PC-9 (cell line): ENCODE measurements around the gene SLAMF6. TPM values are rescaled to one million over a fixed set of nuclear protein-coding genes. Genes with fewer than 3 reads are reported as not detected.

ENCODE experiments used
- BruUV-seq: library from RNA; stranded (reverse); fragments of 400-500 nt; replicated peaks from 2 replicates; lab custom pipeline; 2021; lab: Mats Ljungman, UMichigan
- CTCF ChIA-PET: fragments of 300-600 bp; sonication (Branson Sonifier 250); formaldehyde crosslinking; loops from one replicate; lab custom pipeline; 2022; ENCODE audit warnings: antibody characterized with exemption; lab: Charles Lee
- POLR2A ChIA-PET: fragments of 300-600 bp; sonication (Branson Sonifier 250); formaldehyde crosslinking; loops from one replicate; lab custom pipeline; 2022; ENCODE audit warnings: antibody characterized with exemption; ENCODE audit not compliant: unreplicated experiment; lab: Charles Lee
- DNase-seq, 2 experiments: peaks; one replicate each; pipeline versions ENCODE4 v3.0.0 to v3.0.0-alpha.2; 2015 to 2022; ENCODE audit warnings: mixed read lengths in 1 of 2
- H2AFZ ChIP-seq: fragments of 200-600 bp; sonication (generic); 2 replicates; pipeline ENCODE4 v1.8.1; 2017; ENCODE audit warnings: antibody characterized with exemption
- H3F3A ChIP-seq: fragments of 200-600 bp; sonication (generic); 2 replicates; pipeline ENCODE4 v1.8.1; 2017; ENCODE audit warnings: antibody characterized with exemption, mild to moderate bottlenecking, low read depth; ENCODE audit not compliant: insufficient read depth
- H3K27ac ChIP-seq: fragments of 200-600 bp; sonication (generic); 2 replicates; pipeline ENCODE4 v1.6.1; 2016; ENCODE audit warnings: mixed run types
- H3K27me3 ChIP-seq: fragments of 200-600 bp; sonication (generic); 2 replicates; pipeline ENCODE4 v1.6.1; 2016; ENCODE audit warnings: low read depth, mixed run types; ENCODE audit not compliant: insufficient read depth
- H3K36me3 ChIP-seq: fragments of 200-600 bp; sonication (generic); 2 replicates; pipeline ENCODE4 v1.6.1; 2016; ENCODE audit warnings: low read depth, mixed run types
- H3K4me1 ChIP-seq: fragments of 200-600 bp; sonication (generic); replicated peaks from 2 replicates; pipeline ENCODE4 v1.6.1; 2016; ENCODE audit warnings: mixed run types; ENCODE audit not compliant: insufficient read depth
- H3K4me2 ChIP-seq: fragments of 200-600 bp; sonication (generic); 2 replicates; pipeline ENCODE4 v1.6.1; 2017; ENCODE audit warnings: mixed run types
- H3K4me3 ChIP-seq: fragments of 200-600 bp; sonication (generic); 2 replicates; pipeline ENCODE4 v1.6.1; 2016; ENCODE audit warnings: mixed run types
- H3K79me2 ChIP-seq: fragments of 200-600 bp; sonication (generic); 2 replicates; pipeline ENCODE4 v1.6.1; 2017; ENCODE audit warnings: low read depth, mixed run types
- H3K9me2 ChIP-seq: fragments of 200-600 bp; sonication (generic); 2 replicates; pipeline ENCODE4 v1.8.1; 2017; ENCODE audit warnings: mild to moderate bottlenecking; ENCODE audit not compliant: insufficient read depth
- H3K9me3 ChIP-seq: fragments of 200-600 bp; sonication (generic); 2 replicates; pipeline ENCODE4 v1.8.1; 2016; ENCODE audit warnings: low read depth; ENCODE audit not compliant: insufficient read depth
- H4K20me1 ChIP-seq: fragments of 200-600 bp; sonication (generic); 2 replicates; pipeline ENCODE4 v1.8.1; 2017; ENCODE audit not compliant: insufficient read depth
- CTCF ChIP-seq: fragments of 200-600 bp; sonication (generic); conservative IDR thresholded peaks from 2 replicates; pipeline ENCODE4 v1.6.1; 2017; ENCODE audit warnings: mixed run types, antibody characterized with exemption, mild to moderate bottlenecking, moderate library complexity
- EZH2 ChIP-seq: fragments of 200-600 bp; sonication (generic); IDR thresholded peaks from 2 replicates; pipeline ENCODE4 v1.8.0; 2017; ENCODE audit warnings: antibody characterized with exemption, low read depth
- intact Hi-C: fragments of 100-400 bp; cut with micrococcal nuclease; formaldehyde crosslinking; loops from one replicate; pipeline ENCODE4 v1.10.0; 2022; ENCODE audit not compliant: unreplicated experiment
- total RNA-seq: library from RNA; stranded (reverse); gene quantifications from 2 replicates; pipeline ENCODE4 v1.2.3, GENCODE V29; 2021

Gene SLAMF6
- total RNA-seq, 1 experiment from 2014 or later: not detected

- POLR2A ChIA-PET: no interaction called here
- H3K9me3 ChIP-seq: no peaks in the 10 kb centered on the region
- peaks cover 21% of the 10 kb centered on the region for H3K27me3 ChIP-seq
- no peaks in the 10 kb centered on the region for H3K36me3 ChIP-seq
- H3K79me2 ChIP-seq: no peaks in the 10 kb centered on the region
- no peaks in the 10 kb centered on the region for H4K20me1 ChIP-seq
- H3K4me2 ChIP-seq: no peak overlapping the region
- no TSS peak for BruUV-seq
- no peak overlapping the region for H2AFZ ChIP-seq
- no peak overlapping the region for H3K27ac ChIP-seq
- no peak overlapping the region for H3K4me3 ChIP-seq
- CTCF ChIA-PET: no interaction called here
- intact Hi-C loops: no loop called here
- no peaks in the 10 kb centered on the region for H3K4me1 ChIP-seq
- H3K9me2 ChIP-seq: no peaks in the 10 kb centered on the region
- no peak for DNase-seq
- H3F3A ChIP-seq: no peaks in the 10 kb centered on the region
- TF ChIP-seq CTCF: no peak
Measured at GRCh38 chr1:160491981-160492380, 31.1 kb downstream of the SLAMF6 start.

DNA sequence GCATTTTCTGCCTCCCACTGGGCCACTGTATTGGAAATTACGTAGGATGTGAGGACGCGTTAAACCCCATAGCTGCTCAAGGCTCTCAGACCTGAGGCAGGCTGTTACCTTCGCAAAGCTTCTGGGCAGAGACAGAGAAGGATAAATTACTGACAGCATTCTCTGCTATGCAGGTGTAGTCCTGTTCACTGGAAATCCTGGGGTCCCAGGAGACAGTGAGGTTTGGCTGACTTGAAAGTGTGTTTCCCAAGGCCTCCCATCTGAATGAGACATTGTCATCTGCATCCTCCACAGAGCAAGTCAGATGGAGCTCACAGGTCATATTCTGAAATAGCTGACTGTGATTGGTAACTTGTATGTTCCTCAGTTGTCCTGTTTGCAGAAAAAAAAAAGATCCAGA is 32.0 kb downstream of the SLAMF6 start:
- H3K4me2 ChIP-seq: no peak overlapping the region
- TF ChIP-seq CTCF (no peak), EZH2 (no peak)
- H3K4me3 ChIP-seq: no peak overlapping the region
- intact Hi-C loops: no loop called here
- no TSS peak for BruUV-seq
- H4K20me1 ChIP-seq: no peaks in the 10 kb centered on the region
- H3K27ac ChIP-seq: no peak overlapping the region
- no peaks in the 10 kb centered on the region for H3K36me3 ChIP-seq
- H3K27me3 ChIP-seq: peaks cover 26% of the 10 kb centered on the region
- no peak for DNase-seq
- POLR2A ChIA-PET: no interaction called here
- no peaks in the 10 kb centered on the region for H3K9me2 ChIP-seq
- H3K9me3 ChIP-seq: no peaks in the 10 kb centered on the region
- H2AFZ ChIP-seq: no peak overlapping the region
- H3F3A ChIP-seq: no peaks in the 10 kb centered on the region
- CTCF ChIA-PET: no interaction called here
- H3K79me2 ChIP-seq: no peaks in the 10 kb centered on the region
- H3K4me1 ChIP-seq: no peaks in the 10 kb centered on the region

GRCh38 chr1:160489513-160490261 is 33.4 kb downstream of the SLAMF6 start:
- Histone ChIP-seq H3K36me3 (no peaks in the 10 kb centered on the region), H3K4me3 (no peak overlapping the region), H4K20me1 (no peaks in the 10 kb centered on the region), H2AFZ (no peak overlapping the region), H3K27ac (no peak overlapping the region), H3K4me2 (no peak overlapping the region), H3K4me1 (no peaks in the 10 kb centered on the region), H3K9me2 (no peaks in the 10 kb centered on the region), H3K79me2 (no peaks in the 10 kb centered on the region), H3K9me3 (no peaks in the 10 kb centered on the region), H3F3A (no peaks in the 10 kb centered on the region), H3K27me3 (peaks cover 28% of the 10 kb centered on the region)
- DNase-seq: no peak
- BruUV-seq: no TSS peak
- POLR2A ChIA-PET: no interaction called here
- CTCF ChIA-PET: no interaction called here
- TF ChIP-seq CTCF (no peak), EZH2 (no peak)
- intact Hi-C loops: no loop called here
